SK-N-SH (cell line): Measurements from ENCODE around the gene PLEKHG5. TPM values are rescaled to one million over a fixed set of nuclear protein-coding genes. Genes with fewer than 3 reads are reported as not detected.

Source experiments
- CTCF ChIA-PET: fragments of 300-600, 350-600 bp; formaldehyde crosslinking; extraction: SDS; loops from one replicate; lab custom pipeline; 2021; lab: Yijun Ruan, JAX
- POLR2A ChIA-PET: fragments of 350-600 bp; sonication (Branson Sonifier 250); formaldehyde crosslinking; extraction: SDS; loops from one replicate; lab custom pipeline; 2020; ENCODE audit warnings: antibody characterized with exemption, inconsistent platforms; lab: Yijun Ruan, JAX
- DNase-seq: peaks from one replicate; pipeline ENCODE4 v3.0.0; 2012
- H2AFZ ChIP-seq: fragments of 200-600 bp; sonication (generic); 2 replicates; pipeline ENCODE4 v1.8.1; 2016; ENCODE audit warnings: antibody characterized with exemption, mild to moderate bottlenecking, low read depth
- H3F3A ChIP-seq: fragments of 200-600 bp; sonication (generic); replicated peaks from 2 replicates; pipeline ENCODE3; 2016; ENCODE audit warnings: antibody characterized with exemption, mild to moderate bottlenecking; ENCODE audit not compliant: insufficient read depth
- H3K27ac ChIP-seq, 2 experiments: fragments of 200-500 bp in 1 of 2; fragments of 200-600 bp in 1 of 2; sonication (Bioruptor generic) in 1 of 2; sonication (generic), shearing (Covaris generic) in 1 of 2; 2 replicates each; pipeline versions ENCODE4 v1.5.1 to v1.6.1; 2014 to 2016; ENCODE audit warnings: low read depth in 2 of 2, inconsistent platforms in 1 of 2, low read length in 1 of 2, mild to moderate bottlenecking in 1 of 2, mixed read lengths in 1 of 2
- H3K27me3 ChIP-seq: fragments of 200-600 bp; sonication (generic), shearing (Covaris generic); 2 replicates; pipeline ENCODE4 v1.6.1; 2016; ENCODE audit warnings: mixed run types; ENCODE audit not compliant: insufficient read depth
- H3K36me3 ChIP-seq, 2 experiments: fragments of 200-500 bp in 1 of 2; fragments of 200-600 bp in 1 of 2; sonication (Bioruptor generic) in 1 of 2; sonication (generic) in 1 of 2; replicated peaks in 1 of 2; 2 replicates each; pipeline versions ENCODE3 to v1.5.1; 2014 to 2016; ENCODE audit warnings: low read length in 1 of 2, mild to moderate bottlenecking in 1 of 2; ENCODE audit not compliant: insufficient read depth in 2 of 2, control insufficient read depth in 1 of 2
- H3K4me1 ChIP-seq, 2 experiments: fragments of 200-500 bp in 1 of 2; fragments of 200-600 bp in 1 of 2; sonication (Bioruptor generic) in 1 of 2; sonication (generic), shearing (Covaris generic) in 1 of 2; 2 replicates each; pipeline versions ENCODE4 v1.5.1 to v1.6.1; 2014 to 2016; ENCODE audit warnings: low read depth in 1 of 2, low read length in 1 of 2, mixed run types in 1 of 2; ENCODE audit not compliant: insufficient read depth in 2 of 2, control insufficient read depth in 1 of 2
- H3K4me2 ChIP-seq: fragments of 200-600 bp; sonication (generic), shearing (Covaris generic); 2 replicates; pipeline ENCODE4 v1.6.1; 2017; ENCODE audit warnings: mixed run types
- H3K4me3 ChIP-seq, 2 experiments: fragments of 200-500 bp in 1 of 2; fragments of 200-600 bp in 1 of 2; sonication (Bioruptor generic) in 1 of 2; sonication (generic), shearing (Covaris generic) in 1 of 2; 2 replicates each; pipeline versions ENCODE4 v1.5.1 to v1.8.1; 2014 to 2016; ENCODE audit warnings: low read depth in 2 of 2, inconsistent platforms in 1 of 2, low read length in 1 of 2, mild to moderate bottlenecking in 1 of 2, mixed read lengths in 1 of 2, moderate library complexity in 1 of 2
- H3K79me2 ChIP-seq: fragments of 200-600 bp; sonication (generic); 2 replicates; pipeline ENCODE4 v1.8.1; 2017; ENCODE audit warnings: mild to moderate bottlenecking; ENCODE audit not compliant: insufficient read depth
- H3K9ac ChIP-seq: fragments of 200-600 bp; sonication (generic); 2 replicates; pipeline ENCODE4 v1.6.1; 2017; ENCODE audit warnings: mixed run types
- H3K9me2 ChIP-seq: fragments of 200-600 bp; sonication (generic); 2 replicates; pipeline ENCODE4 v1.6.1; 2017; ENCODE audit warnings: mixed run types
- H3K9me3 ChIP-seq: fragments of 200-600 bp; sonication (generic); 2 replicates; pipeline ENCODE4 v1.6.1; 2017; ENCODE audit warnings: mixed run types, mild to moderate bottlenecking, moderate library complexity
- H4K20me1 ChIP-seq: fragments of 200-600 bp; sonication (generic); 2 replicates; pipeline ENCODE4 v1.6.1; 2017; ENCODE audit warnings: mild to moderate bottlenecking, mixed run types; ENCODE audit not compliant: insufficient read depth
- FOXM1 ChIP-seq: IDR thresholded peaks from 2 replicates; pipeline ENCODE4 v1.4.0; 2012; ENCODE audit warnings: low read depth, mild to moderate bottlenecking
- GATA2 ChIP-seq: sonication (generic); formaldehyde crosslinking; IDR thresholded peaks from 2 replicates; pipeline ENCODE4 v1.5.0; 2020; ENCODE audit warnings: mild to moderate bottlenecking, missing genetic modification reagents
- MEF2A ChIP-seq: IDR thresholded peaks from 2 replicates; pipeline ENCODE4 v1.4.0; 2012; ENCODE audit warnings: low read depth, borderline replicate concordance
- MXI1 ChIP-seq: IDR thresholded peaks from 2 replicates; pipeline ENCODE4 v1.6.1; 2012; ENCODE audit warnings: mild to moderate bottlenecking, low read depth, low read length, improper control_type of control experiment
- RAD21 ChIP-seq: IDR thresholded peaks from 2 replicates; pipeline ENCODE4 v1.6.1; 2012; ENCODE audit warnings: mild to moderate bottlenecking, low read length
- RXRA ChIP-seq: IDR thresholded peaks from 2 replicates; pipeline ENCODE4 v1.4.0; 2012; ENCODE audit warnings: low read depth, mild to moderate bottlenecking, borderline replicate concordance
- WGBS: methylation state at CpG from one replicate; pipeline ENCODE4 v1.1.6; 2017; ENCODE audit warnings: low lambda C conversion rate; 5-methylcytosine and 5-hydroxymethylcytosine counted together
- polyA plus RNA-seq, 3 experiments: library from polyadenylated mRNA; depleted of rRNA; stranded (reverse); fragments of >200 nt; gene quantifications; 2 replicates each; pipeline ENCODE4 v1.2.3, GENCODE V29; 2012
- TF ChIP-seq, protein P1 (sequence below): IDR thresholded peaks from 2 replicates; pipeline ENCODE4 v1.4.0; 2012; ENCODE audit warnings: low read depth, borderline replicate concordance
- TF ChIP-seq, protein P2 (sequence below): fragments of 200-600 bp; sonication (generic); IDR thresholded peaks from 2 replicates; pipeline ENCODE4 v1.6.1; 2017; ENCODE audit warnings: antibody characterized with exemption, mild to moderate bottlenecking, moderate library complexity
- TF ChIP-seq, protein P3 (sequence below): IDR thresholded peaks from 2 replicates; pipeline ENCODE4 v1.4.0; 2012; ENCODE audit warnings: low read depth
- TF ChIP-seq, protein P4 (sequence below): fragments of 150-350 bp; IDR thresholded peaks from 2 replicates; pipeline ENCODE4 v1.6.1; 2017; ENCODE audit warnings: antibody characterized with exemption, low read length, low read depth, borderline replicate concordance

The PLEKHG5 gene
- polyA plus RNA-seq, 1 of the 3 experiments (the other 2 are of a cell fraction) = 14.9 TPM

DNA sequence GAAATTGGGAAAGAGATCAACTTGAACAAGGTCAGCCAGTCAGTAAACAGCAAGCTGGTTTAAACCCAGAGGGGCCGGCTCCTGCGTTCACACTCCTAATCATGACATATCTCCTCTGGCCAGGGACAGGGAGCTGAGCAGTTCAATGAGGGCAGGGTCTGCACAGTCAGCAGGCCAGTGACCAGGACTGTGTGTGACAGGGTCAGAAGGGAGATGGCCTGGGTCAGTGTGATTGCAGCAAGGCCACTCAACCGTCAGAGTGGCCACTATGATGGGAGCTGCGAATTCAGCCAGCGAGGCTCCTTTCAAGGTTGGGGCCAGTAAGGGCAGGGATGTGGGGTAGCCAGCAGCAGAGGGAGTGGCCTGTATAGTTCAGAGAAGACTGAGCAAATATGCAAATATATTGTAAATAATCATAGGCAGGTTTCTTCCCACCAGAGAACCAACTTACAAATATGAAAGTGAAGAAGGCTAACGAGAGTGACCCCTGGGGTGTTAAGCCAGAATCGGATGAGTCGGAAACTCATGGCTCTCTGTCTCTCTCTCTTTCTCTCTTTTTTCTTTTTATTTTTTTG lies 42.9 kb upstream of the PLEKHG5 start (continued):
- TF ChIP-seq, protein P1, sequence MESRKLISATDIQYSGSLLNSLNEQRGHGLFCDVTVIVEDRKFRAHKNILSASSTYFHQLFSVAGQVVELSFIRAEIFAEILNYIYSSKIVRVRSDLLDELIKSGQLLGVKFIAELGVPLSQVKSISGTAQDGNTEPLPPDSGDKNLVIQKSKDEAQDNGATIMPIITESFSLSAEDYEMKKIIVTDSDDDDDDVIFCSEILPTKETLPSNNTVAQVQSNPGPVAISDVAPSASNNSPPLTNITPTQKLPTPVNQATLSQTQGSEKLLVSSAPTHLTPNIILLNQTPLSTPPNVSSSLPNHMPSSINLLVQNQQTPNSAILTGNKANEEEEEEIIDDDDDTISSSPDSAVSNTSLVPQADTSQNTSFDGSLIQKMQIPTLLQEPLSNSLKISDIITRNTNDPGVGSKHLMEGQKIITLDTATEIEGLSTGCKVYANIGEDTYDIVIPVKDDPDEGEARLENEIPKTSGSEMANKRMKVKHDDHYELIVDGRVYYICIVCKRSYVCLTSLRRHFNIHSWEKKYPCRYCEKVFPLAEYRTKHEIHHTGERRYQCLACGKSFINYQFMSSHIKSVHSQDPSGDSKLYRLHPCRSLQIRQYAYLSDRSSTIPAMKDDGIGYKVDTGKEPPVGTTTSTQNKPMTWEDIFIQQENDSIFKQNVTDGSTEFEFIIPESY = no peak
- TF ChIP-seq, protein P2, sequence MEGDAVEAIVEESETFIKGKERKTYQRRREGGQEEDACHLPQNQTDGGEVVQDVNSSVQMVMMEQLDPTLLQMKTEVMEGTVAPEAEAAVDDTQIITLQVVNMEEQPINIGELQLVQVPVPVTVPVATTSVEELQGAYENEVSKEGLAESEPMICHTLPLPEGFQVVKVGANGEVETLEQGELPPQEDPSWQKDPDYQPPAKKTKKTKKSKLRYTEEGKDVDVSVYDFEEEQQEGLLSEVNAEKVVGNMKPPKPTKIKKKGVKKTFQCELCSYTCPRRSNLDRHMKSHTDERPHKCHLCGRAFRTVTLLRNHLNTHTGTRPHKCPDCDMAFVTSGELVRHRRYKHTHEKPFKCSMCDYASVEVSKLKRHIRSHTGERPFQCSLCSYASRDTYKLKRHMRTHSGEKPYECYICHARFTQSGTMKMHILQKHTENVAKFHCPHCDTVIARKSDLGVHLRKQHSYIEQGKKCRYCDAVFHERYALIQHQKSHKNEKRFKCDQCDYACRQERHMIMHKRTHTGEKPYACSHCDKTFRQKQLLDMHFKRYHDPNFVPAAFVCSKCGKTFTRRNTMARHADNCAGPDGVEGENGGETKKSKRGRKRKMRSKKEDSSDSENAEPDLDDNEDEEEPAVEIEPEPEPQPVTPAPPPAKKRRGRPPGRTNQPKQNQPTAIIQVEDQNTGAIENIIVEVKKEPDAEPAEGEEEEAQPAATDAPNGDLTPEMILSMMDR = no peak
- TF ChIP-seq RXRA (no peak), FOXM1 (no peak), MEF2A (no peak)
- TF ChIP-seq, all 33 proteins: peak for 0

DNA sequence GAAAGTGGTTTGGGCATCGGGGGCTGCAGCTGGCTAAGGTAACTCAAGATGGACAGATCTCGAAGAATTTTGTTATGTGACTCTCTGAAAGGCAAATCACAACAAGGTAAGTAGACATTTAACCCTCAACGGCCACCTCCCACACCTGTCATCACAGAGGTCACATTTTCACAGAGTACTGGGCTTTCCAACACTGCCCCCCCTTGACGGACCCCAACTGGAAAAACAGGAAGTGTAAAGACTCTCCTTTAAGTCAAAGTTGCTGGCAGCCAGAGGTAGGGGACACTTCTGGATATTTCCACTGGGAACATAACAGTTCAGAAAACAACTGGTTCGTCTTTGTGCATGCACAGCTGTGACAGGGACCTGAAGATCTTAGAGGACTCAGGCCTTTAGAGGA lies 40.5 kb upstream of the PLEKHG5 start:
- POLR2A ChIA-PET = no interaction called here
- peaks cover 32 to 47% of the 10 kb centered on the region in 2 experiments for H3K36me3 ChIP-seq
- no peaks in the 10 kb centered on the region for H4K20me1 ChIP-seq
- no peaks in the 10 kb centered on the region for H3K4me1 ChIP-seq
- no peaks in the 10 kb centered on the region for H3F3A ChIP-seq
- no peaks in the 10 kb centered on the region for H3K9me3 ChIP-seq
- H3K9me2 ChIP-seq = no peaks in the 10 kb centered on the region
- no peak for DNase-seq
- H3K4me2 ChIP-seq = no peak overlapping the region
- WGBS = 90% methylated on average over 5 of the region's 5 CpGs
- no peak overlapping the region for H3K9ac ChIP-seq
- H3K79me2 ChIP-seq = peaks cover 10% of the 10 kb centered on the region
- TF ChIP-seq, protein P1 = no peak
- TF ChIP-seq, protein P3, sequence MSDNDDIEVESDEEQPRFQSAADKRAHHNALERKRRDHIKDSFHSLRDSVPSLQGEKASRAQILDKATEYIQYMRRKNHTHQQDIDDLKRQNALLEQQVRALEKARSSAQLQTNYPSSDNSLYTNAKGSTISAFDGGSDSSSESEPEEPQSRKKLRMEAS = no peak
- TF ChIP-seq MXI1 (no peak), RAD21 (no peak; the same call in 1 of the 2 replicates), GATA2 (CRISPR knock-in tag) (no peak)
- TF ChIP-seq, protein P4, sequence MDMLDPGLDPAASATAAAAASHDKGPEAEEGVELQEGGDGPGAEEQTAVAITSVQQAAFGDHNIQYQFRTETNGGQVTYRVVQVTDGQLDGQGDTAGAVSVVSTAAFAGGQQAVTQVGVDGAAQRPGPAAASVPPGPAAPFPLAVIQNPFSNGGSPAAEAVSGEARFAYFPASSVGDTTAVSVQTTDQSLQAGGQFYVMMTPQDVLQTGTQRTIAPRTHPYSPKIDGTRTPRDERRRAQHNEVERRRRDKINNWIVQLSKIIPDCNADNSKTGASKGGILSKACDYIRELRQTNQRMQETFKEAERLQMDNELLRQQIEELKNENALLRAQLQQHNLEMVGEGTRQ = no peak
- H3K27me3 ChIP-seq = no peaks in the 10 kb centered on the region
- no peak overlapping the region for H3K27ac ChIP-seq
- no peak overlapping the region for H3K4me3 ChIP-seq
- CTCF ChIA-PET = interaction anchor here (0.5 to 23.4 kb wide), 4 partner anchors 9 to 1259 kb away, joined by 4 to 439 read pairs (median 4); partner anchors contain the start of genes NOL9 and PLEKHG5
- H2AFZ ChIP-seq = no peak overlapping the region
